HUDEP-2 (cell line): ENCODE results near the gene SMARCA4.

Experiments
- DNase-seq, 76 experiments: peaks; one replicate each; lab custom pipeline; 2025; ENCODE audit not compliant: unreplicated experiment in 76 of 76; lab: John Stamatoyannopoulos, UW

The SMARCA4 gene

GRCh38 chr19:11028146-11028545, 67.3 kb downstream of the SMARCA4 start:
- DNase-seq: no peak

DNA sequence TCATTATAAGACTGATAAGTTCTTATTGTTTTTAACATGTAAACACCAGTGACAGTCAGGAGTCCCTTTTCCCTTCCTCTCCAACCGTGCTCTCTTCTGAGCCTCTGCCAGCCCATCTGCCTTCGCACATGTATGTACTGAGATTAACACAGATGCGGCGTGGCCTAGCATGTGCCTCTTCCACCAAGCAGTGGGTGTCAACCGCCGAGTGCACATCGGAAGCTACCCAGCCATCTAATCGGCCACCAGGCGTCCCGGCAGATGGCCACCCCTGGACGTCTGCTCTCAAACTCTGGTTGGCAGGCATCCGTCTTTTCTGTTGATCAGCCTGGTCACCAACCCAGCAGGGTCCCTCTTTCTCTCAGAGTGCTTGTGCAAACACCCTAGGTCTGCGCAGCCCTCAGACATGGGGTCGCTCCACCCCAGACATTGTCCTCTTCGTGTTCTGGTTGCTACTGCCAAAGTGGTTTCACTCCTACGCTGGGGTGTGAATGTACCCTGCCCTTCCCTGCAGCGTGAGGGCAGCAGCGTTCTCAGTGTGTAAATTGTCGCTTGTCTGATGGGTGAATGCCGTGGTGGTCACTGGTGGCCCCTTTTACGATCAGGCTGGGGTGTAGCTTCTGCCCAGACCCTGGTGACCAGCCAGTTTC, 70.7 kb downstream of the SMARCA4 start:
- no peak for DNase-seq

GRCh38 chr19:11033251-11033650, 72.4 kb downstream of the SMARCA4 start:
- no peak for DNase-seq

- DNase-seq: no peak
These were observed 72.9 kb downstream of the SMARCA4 start for GRCh38 chr19:11033763-11034162.

GRCh38 chr19:11034449-11035213, 73.8 kb downstream of the SMARCA4 start:
- DNase-seq: no peak

GRCh38 chr19:11035441-11036377, 74.9 kb downstream of the SMARCA4 start:
- peak in 75 of 76 experiments; percentile 58 to 97 (median 89) for DNase-seq

DNA sequence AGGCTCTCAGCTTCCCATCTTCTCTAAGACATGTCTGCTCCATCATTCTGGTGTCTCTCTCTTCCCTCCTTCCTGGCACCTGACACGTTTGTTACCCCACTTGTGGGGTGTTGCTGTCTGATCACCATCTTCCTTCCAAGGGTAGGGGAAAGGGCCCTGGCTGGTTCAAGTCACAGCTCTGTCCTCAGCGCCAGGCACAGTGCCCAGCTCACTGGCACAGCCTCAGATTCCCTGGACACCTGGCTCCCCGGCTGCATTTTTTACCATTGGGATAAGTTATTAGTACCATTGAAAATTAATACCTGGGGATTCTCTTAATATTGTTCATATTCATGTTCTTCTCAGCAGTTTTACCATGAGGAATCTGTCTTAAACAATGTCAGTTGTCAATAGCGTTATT, 77.7 kb downstream of the SMARCA4 start:
- DNase-seq: no peak

- DNase-seq: no peak
These were observed 80.4 kb downstream of the SMARCA4 start for GRCh38 chr19:11041194-11041593.

DNA sequence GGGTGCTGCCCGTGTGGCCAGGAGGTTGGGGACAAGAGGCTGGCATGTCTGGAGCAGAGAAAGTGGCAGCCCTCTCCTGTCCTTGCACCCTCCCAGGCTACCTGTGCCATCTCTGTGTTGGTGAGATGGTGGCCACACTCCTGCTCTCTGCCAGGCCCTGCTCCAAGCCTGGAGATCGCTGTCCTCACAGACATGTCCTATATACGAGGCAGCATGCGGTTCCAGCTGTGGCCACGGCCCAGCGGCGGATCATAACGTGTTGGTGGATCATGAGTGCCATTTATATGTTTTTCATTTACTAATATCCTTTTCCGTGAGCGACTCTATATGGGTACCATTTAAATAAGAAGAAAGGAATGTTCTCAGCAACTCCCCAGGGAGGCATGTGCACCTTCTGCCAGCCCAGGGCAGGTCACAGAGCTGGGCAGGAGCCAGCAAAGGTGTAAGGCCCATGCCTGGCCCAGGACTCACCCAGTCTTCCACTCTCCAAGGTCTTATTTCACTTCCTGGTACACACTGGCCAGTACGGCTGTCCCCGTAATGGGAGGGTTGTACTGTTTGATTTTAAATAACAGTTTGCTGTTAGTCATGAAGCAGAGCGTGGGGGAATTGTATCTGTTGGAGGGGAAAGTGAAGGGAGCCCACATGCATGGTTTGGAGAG, 81.3 kb downstream of the SMARCA4 start:
- no peak for DNase-seq

- no peak for DNase-seq
These were observed 83.6 kb downstream of the SMARCA4 start for GRCh38 chr19:11044431-11044830.

DNA sequence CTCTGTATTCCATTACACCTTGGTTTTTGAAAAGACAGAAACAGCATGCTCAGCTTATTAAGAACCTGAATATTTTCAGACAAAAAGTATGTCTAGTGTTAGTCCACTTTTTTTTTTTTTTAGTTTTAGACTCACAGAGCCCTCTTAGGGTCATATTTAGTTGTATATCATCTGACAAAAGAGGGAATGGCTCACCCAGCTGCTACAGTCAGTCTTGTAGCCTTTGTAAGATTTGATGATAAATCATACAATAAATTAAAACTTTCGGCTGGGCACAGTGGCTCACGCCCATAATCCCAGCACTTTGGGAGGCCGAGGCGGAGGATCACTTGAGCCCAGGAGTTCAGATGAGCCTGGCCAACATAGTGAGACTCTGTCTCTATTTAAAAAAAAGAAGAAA, 84.7 kb downstream of the SMARCA4 start:
- no peak for DNase-seq

- no peak for DNase-seq
These were observed 86.0 kb downstream of the SMARCA4 start for GRCh38 chr19:11046605-11047354.

GRCh38 chr19:11047866-11048265, 87.0 kb downstream of the SMARCA4 start:
- DNase-seq: no peak

- no peak for DNase-seq
These were observed 89.7 kb downstream of the SMARCA4 start for GRCh38 chr19:11050323-11051114.

GRCh38 chr19:11053817-11054195, 93.0 kb downstream of the SMARCA4 start:
- DNase-seq: no peak

DNA sequence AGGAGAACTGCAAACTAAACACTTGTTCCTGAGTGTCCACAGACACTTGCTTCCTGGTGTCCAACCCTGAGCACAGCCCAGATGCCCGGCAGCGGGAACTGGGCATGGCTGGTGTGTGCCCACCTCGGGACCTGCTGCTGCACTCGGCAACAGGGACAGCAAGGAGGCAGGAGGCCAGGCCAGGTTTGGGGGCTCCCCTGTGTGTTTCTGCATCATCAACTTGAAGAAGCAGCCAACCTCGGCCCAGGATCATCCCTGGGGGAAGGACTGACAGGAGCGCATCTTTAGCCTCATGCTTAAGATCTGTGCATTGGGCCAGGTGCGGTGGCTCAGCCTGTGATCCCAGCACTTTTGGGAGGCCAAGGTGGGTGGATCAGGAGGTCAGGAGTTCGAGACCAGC, 93.4 kb downstream of the SMARCA4 start:
- no peak for DNase-seq

- DNase-seq: no peak
These were observed 93.8 kb downstream of the SMARCA4 start for GRCh38 chr19:11054628-11055027.

- no peak for DNase-seq
These were observed 97.6 kb downstream of the SMARCA4 start for GRCh38 chr19:11058246-11059030.
